HG03196 (cell line): ENCODE results near the gene PROM1.

ENCODE experiments used
- ATAC-seq: cut with Tn5 transposase; IDR thresholded peaks from one replicate; pipeline ENCODE4 v1.9.1; 2021; ENCODE audit not compliant: unreplicated experiment

The PROM1 gene

GRCh38 chr4:16067515-16067914 lies 16.3 kb downstream of the PROM1 start:
- ATAC-seq, result no peak

GRCh38 chr4:16066586-16067128 lies 17.2 kb downstream of the PROM1 start:
- no peak for ATAC-seq

- no peak for ATAC-seq
Observed at GRCh38 chr4:16065066-16065465, 18.8 kb downstream of the PROM1 start.

- no peak for ATAC-seq
Observed at GRCh38 chr4:16062601-16063000, 21.2 kb downstream of the PROM1 start.

GRCh38 chr4:16056681-16057385 lies 27.0 kb downstream of the PROM1 start:
- ATAC-seq, result no peak

- no peak for ATAC-seq
Observed at GRCh38 chr4:16055873-16056272, 27.9 kb downstream of the PROM1 start.

GRCh38 chr4:16055471-16055870 lies 28.4 kb downstream of the PROM1 start:
- ATAC-seq, result no peak

- no peak for ATAC-seq
Observed at GRCh38 chr4:16052939-16053338, 30.9 kb downstream of the PROM1 start.

- no peak for ATAC-seq
Observed at GRCh38 chr4:16051980-16052379, 31.8 kb downstream of the PROM1 start.

- ATAC-seq, result no peak
Observed at GRCh38 chr4:16051132-16051531, 32.7 kb downstream of the PROM1 start.

- no peak for ATAC-seq
Observed at GRCh38 chr4:16050669-16051068, 33.2 kb downstream of the PROM1 start.

- no peak for ATAC-seq
Observed at GRCh38 chr4:16048619-16049419, 35.0 kb downstream of the PROM1 start.

GRCh38 chr4:16045687-16046086 lies 38.1 kb downstream of the PROM1 start:
- no peak for ATAC-seq

- ATAC-seq, result no peak
Observed at GRCh38 chr4:16043642-16044498, 40.0 kb downstream of the PROM1 start.

GRCh38 chr4:16039139-16039538 lies 44.7 kb downstream of the PROM1 start:
- ATAC-seq, result no peak

- no peak for ATAC-seq
Observed at GRCh38 chr4:16037901-16038300, 45.9 kb downstream of the PROM1 start.

GRCh38 chr4:16035843-16036242 lies 48.0 kb downstream of the PROM1 start:
- no peak for ATAC-seq

GRCh38 chr4:16034010-16034748 lies 49.6 kb downstream of the PROM1 start:
- ATAC-seq, result no peak

GRCh38 chr4:16032396-16032770 lies 51.4 kb downstream of the PROM1 start:
- no peak for ATAC-seq

- ATAC-seq, result no peak
Observed at GRCh38 chr4:16031546-16032395, 52.1 kb downstream of the PROM1 start.
